DOHH2 (cell line): ENCODE data around the gene TMEM141.

Source experiments
- H3F3A ChIP-seq: fragments of 200-600 bp; sonication (generic), shearing (Covaris generic); 2 replicates; pipeline ENCODE4 v1.6.0; 2016; ENCODE audit warnings: antibody characterized with exemption, mild to moderate bottlenecking; ENCODE audit not compliant: control insufficient read depth, insufficient read depth
- H3K27ac ChIP-seq: fragments of 200-600 bp; sonication (generic); 2 replicates; pipeline ENCODE4 v1.5.1; 2014; ENCODE audit warnings: low read depth, mild to moderate bottlenecking, low read length, moderate library complexity
- H3K27me3 ChIP-seq: fragments of 200-600 bp; sonication (generic); 2 replicates; pipeline ENCODE4 v1.6.1; 2014; ENCODE audit warnings: mild to moderate bottlenecking, low read length, mixed read lengths; ENCODE audit not compliant: control insufficient read depth
- H3K36me3 ChIP-seq: fragments of 200-600 bp; sonication (generic); 2 replicates; pipeline ENCODE4 v1.6.1; 2014; ENCODE audit warnings: mild to moderate bottlenecking, low read length, moderate library complexity, mixed read lengths; ENCODE audit not compliant: control insufficient read depth
- H3K4me1 ChIP-seq: fragments of 200-600 bp; sonication (generic); 2 replicates; pipeline ENCODE4 v1.6.1; 2014; ENCODE audit warnings: mild to moderate bottlenecking, low read length, mixed read lengths; ENCODE audit not compliant: control insufficient read depth
- H3K4me2 ChIP-seq: fragments of 200-600 bp; sonication (generic); 2 replicates; pipeline ENCODE4 v1.6.0; 2014; ENCODE audit warnings: mild to moderate bottlenecking, low read length, moderate library complexity
- H3K4me3 ChIP-seq: fragments of 200-600 bp; sonication (generic); 2 replicates; pipeline ENCODE4 v1.5.1; 2014; ENCODE audit warnings: mild to moderate bottlenecking, low read length, mixed read lengths
- H3K79me2 ChIP-seq: fragments of 200-600 bp; sonication (generic); 2 replicates; pipeline ENCODE4 v1.6.1; 2014; ENCODE audit warnings: mild to moderate bottlenecking, low read length, mixed read lengths; ENCODE audit not compliant: control insufficient read depth
- H3K9me2 ChIP-seq: fragments of 200-600 bp; sonication (generic); replicated peaks from 2 replicates; pipeline ENCODE4 v1.6.1; 2014; ENCODE audit warnings: mild to moderate bottlenecking, low read length, mixed read lengths; ENCODE audit not compliant: control insufficient read depth
- H3K9me3 ChIP-seq: fragments of 200-600 bp; sonication (generic); 2 replicates; pipeline ENCODE4 v1.6.1; 2014; ENCODE audit warnings: antibody characterized with exemption, low read length, mixed read lengths; ENCODE audit not compliant: control insufficient read depth, insufficient read depth
- H4K20me1 ChIP-seq: fragments of 200-600 bp; sonication (generic); 2 replicates; pipeline ENCODE4 v1.6.0; 2014; ENCODE audit warnings: low read depth, mild to moderate bottlenecking, antibody characterized with exemption, low read length, moderate library complexity; ENCODE audit not compliant: control insufficient read depth, insufficient read depth
- CTCF ChIP-seq: fragments of 200-600 bp; sonication (generic); IDR thresholded peaks from one replicate; pipeline ENCODE4 v1.5.1; 2014; ENCODE audit warnings: antibody characterized with exemption, mild to moderate bottlenecking, low read depth, low read length; ENCODE audit not compliant: poor library complexity, severe bottlenecking
- EZH2phosphoT487 ChIP-seq: fragments of 200-600 bp; sonication (generic); IDR thresholded peaks from 2 replicates; pipeline ENCODE4 v1.6.1; 2017; ENCODE audit warnings: borderline replicate concordance, mild to moderate bottlenecking, antibody characterized with exemption, low read length, moderate library complexity, mixed read lengths

TMEM141 gene

DNA sequence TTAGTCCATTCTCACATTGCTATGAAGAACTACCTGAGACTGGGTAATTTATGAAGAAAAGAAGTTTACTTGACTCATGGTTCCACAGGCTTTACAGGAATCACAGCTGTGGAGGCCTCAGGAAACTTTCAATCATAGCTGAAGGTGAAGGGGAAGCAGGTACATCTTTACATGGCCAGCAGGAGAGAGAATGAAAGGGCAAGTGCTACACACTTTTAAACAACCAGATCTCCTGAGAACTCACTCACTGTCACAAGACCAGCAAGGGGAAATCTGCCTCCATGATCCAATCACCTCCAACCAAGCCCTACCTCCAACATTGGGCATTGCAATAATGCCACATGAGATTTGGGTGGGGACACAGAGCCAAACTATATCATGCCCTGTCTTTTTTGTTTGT lies 39.3 kb upstream of the TMEM141 start:
- peaks cover 34% of the 10 kb centered on the region for H3K4me1 ChIP-seq
- H3K9me2 ChIP-seq, result no peaks in the 10 kb centered on the region
- H3K36me3 ChIP-seq, result no peaks in the 10 kb centered on the region
- H4K20me1 ChIP-seq, result no peaks in the 10 kb centered on the region
- peaks cover 5% of the 10 kb centered on the region; the same call in 1 of the 2 replicates for H3F3A ChIP-seq
- TF ChIP-seq EZH2phosphoT487, result no peak
- TF ChIP-seq CTCF, result no peak
- no peak overlapping the region for H3K4me3 ChIP-seq
- peaks cover 37% of the 10 kb centered on the region for H3K9me3 ChIP-seq
- H3K27ac ChIP-seq, result no peak overlapping the region
- H3K4me2 ChIP-seq, result no peak overlapping the region
- H3K79me2 ChIP-seq, result no peaks in the 10 kb centered on the region
- no peaks in the 10 kb centered on the region for H3K27me3 ChIP-seq

- Histone ChIP-seq H3K4me2 (no peak overlapping the region), H3K36me3 (no peaks in the 10 kb centered on the region), H3K4me3 (no peak overlapping the region), H3F3A (peaks cover 5% of the 10 kb centered on the region; the same call in 1 of the 2 replicates), H3K9me2 (no peaks in the 10 kb centered on the region), H3K4me1 (peaks cover 43% of the 10 kb centered on the region), H3K27ac (no peak overlapping the region), H3K9me3 (peaks cover 38% of the 10 kb centered on the region), H3K27me3 (peaks cover 7% of the 10 kb centered on the region; the same call in 1 of the 2 replicates), H3K79me2 (no peaks in the 10 kb centered on the region), H4K20me1 (no peaks in the 10 kb centered on the region)
- TF ChIP-seq CTCF, result no peak
- no peak for TF ChIP-seq EZH2phosphoT487
These were observed 37.6 kb upstream of the TMEM141 start for GRCh38 chr9:136753371-136754058.

DNA sequence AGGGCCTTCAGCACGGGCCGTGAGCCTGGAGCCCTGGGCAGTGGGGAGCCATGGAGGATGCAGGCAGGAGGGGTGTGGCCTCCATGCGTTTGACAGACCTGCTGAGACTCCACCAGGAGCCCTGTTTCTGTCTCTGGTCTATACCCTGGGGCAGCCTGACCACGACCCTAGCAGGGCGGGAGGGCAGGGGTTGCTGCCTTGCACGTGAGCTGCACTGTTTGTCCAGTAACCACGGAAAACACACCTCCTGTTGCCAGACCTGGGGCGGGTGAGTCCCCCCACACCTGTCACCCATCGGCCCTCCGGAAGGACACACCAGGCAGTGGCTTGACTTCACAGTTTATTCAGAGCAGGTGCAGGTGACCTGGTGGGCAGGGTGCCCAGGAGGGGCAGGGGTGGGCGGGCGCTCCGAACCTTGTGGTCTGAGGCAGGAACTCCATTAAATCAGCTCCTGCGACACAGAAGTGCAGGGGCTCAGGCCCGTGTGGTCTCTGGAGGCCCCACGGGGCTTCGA lies 37.0 kb upstream of the TMEM141 start:
- Histone ChIP-seq H3K27me3 (peaks cover 7% of the 10 kb centered on the region; the same call in 1 of the 2 replicates), H3K79me2 (no peaks in the 10 kb centered on the region), H3F3A (peaks cover 5% of the 10 kb centered on the region; the same call in 1 of the 2 replicates), H3K27ac (no peak overlapping the region), H4K20me1 (no peaks in the 10 kb centered on the region), H3K4me3 (no peak overlapping the region), H3K4me1 (peaks cover 43% of the 10 kb centered on the region), H3K36me3 (no peaks in the 10 kb centered on the region), H3K9me2 (no peaks in the 10 kb centered on the region), H3K9me3 (peaks cover 38% of the 10 kb centered on the region), H3K4me2 (no peak overlapping the region)
- TF ChIP-seq EZH2phosphoT487 (no peak), CTCF (no peak)
